Endothelial cell (in vitro differentiated cells): ENCODE data around the gene COL5A2. TPM values are rescaled to one million over a fixed set of nuclear protein-coding genes. Genes with fewer than 3 reads are reported as not detected.

Source experiments
- DNase-seq: peaks from one replicate; pipeline ENCODE4 v3.0.0; 2021; ENCODE audit warnings: low spot score
- H3K27ac Mint-ChIP-seq: one replicate; pipeline ENCODE4 v1.8.0; 2021; ENCODE audit warnings: mixed read lengths, inconsistent platforms; ENCODE audit not compliant: unreplicated experiment
- H3K27me3 Mint-ChIP-seq: one replicate; pipeline ENCODE4 v1.8.0; 2021; ENCODE audit warnings: mild to moderate bottlenecking, moderate library complexity, mixed read lengths, inconsistent platforms; ENCODE audit not compliant: unreplicated experiment
- H3K36me3 Mint-ChIP-seq: one replicate; pipeline ENCODE4 v1.8.0; 2021; ENCODE audit warnings: mild to moderate bottlenecking, low read depth, mixed read lengths, inconsistent platforms; ENCODE audit not compliant: unreplicated experiment
- H3K4me1 Mint-ChIP-seq: one replicate; pipeline ENCODE4 v1.8.0; 2021; ENCODE audit warnings: mild to moderate bottlenecking, mixed read lengths, inconsistent platforms; ENCODE audit not compliant: unreplicated experiment
- H3K4me3 Mint-ChIP-seq: one replicate; pipeline ENCODE4 v1.8.0; 2021; ENCODE audit warnings: mild to moderate bottlenecking, mixed read lengths, inconsistent platforms; ENCODE audit not compliant: unreplicated experiment
- H3K9me3 Mint-ChIP-seq: one replicate; pipeline ENCODE4 v1.8.0; 2021; ENCODE audit warnings: mixed read lengths, inconsistent platforms; ENCODE audit not compliant: unreplicated experiment
- total RNA-seq: library from RNA; stranded (reverse); fragmentation: NEBNext Ultra II Directional; extraction: Animal tissue kit (Norgen Biotek cat#: 25700); gene quantifications from one replicate; pipeline ENCODE4 v1.2.1, GENCODE V29; 2021; ENCODE audit not compliant: unreplicated experiment
- TF ChIP-seq, protein P1 (sequence below): fragments of 200-600 bp; sonication (generic); IDR thresholded peaks from one replicate; pipeline ENCODE4 v1.5.0; 2021; ENCODE audit warnings: antibody characterized with exemption; ENCODE audit not compliant: unreplicated experiment

COL5A2 gene
- total RNA-seq, 1 donor from 2014 or later, result 243 TPM

DNA sequence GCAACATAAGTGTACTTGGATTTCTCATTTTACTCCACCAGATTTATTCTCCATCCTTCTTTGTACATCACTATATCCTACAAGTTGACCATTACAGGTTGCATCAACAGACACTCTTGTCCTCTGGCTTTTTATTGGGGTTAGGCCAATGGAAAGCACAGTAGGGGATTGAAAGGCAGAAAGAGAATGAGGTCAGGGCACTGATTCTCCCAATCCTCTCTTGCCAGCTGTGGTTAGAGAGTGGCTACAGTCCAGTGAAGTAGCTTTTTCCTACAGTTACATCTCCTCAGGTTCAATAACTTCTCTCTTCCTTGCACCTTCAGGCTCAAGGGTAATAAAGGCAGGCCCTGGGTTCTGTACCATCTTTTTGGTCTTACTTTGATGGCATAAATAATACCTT is 20.2 kb upstream of the COL5A2 start:
- no peaks in the 10 kb centered on the region for H3K9me3 Mint-ChIP-seq
- H3K4me3 Mint-ChIP-seq, result no peak overlapping the region
- peaks cover 4% of the 10 kb centered on the region for H3K36me3 Mint-ChIP-seq
- DNase-seq, result no peak
- H3K27ac Mint-ChIP-seq, result no peak overlapping the region
- H3K27me3 Mint-ChIP-seq, result no peaks in the 10 kb centered on the region
- TF ChIP-seq, protein P1, sequence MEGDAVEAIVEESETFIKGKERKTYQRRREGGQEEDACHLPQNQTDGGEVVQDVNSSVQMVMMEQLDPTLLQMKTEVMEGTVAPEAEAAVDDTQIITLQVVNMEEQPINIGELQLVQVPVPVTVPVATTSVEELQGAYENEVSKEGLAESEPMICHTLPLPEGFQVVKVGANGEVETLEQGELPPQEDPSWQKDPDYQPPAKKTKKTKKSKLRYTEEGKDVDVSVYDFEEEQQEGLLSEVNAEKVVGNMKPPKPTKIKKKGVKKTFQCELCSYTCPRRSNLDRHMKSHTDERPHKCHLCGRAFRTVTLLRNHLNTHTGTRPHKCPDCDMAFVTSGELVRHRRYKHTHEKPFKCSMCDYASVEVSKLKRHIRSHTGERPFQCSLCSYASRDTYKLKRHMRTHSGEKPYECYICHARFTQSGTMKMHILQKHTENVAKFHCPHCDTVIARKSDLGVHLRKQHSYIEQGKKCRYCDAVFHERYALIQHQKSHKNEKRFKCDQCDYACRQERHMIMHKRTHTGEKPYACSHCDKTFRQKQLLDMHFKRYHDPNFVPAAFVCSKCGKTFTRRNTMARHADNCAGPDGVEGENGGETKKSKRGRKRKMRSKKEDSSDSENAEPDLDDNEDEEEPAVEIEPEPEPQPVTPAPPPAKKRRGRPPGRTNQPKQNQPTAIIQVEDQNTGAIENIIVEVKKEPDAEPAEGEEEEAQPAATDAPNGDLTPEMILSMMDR, result no peak
- H3K4me1 Mint-ChIP-seq, result peaks cover 8% of the 10 kb centered on the region

DNA sequence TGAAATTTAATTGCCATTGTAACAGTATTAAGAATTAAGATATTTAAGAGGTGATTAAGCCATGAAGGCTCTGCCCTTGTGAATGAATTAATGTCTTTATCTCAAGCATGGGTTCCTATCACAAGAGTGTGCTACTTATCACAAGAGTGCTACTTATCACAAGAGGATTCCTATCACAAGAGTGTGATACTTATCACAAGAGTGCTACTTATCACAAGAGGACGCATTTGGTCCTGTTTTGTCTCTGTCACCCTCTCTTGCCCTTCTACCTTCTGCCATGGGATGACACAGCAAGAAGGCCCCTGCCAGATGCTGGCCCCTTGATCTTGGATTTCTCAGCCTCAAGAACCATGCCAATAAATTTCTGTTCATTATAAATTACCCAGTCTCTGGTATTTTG is 13.2 kb upstream of the COL5A2 start:
- H3K4me3 Mint-ChIP-seq, result no peak overlapping the region
- H3K27ac Mint-ChIP-seq, result no peak overlapping the region
- peaks cover 4% of the 10 kb centered on the region for H3K36me3 Mint-ChIP-seq
- no peaks in the 10 kb centered on the region for H3K9me3 Mint-ChIP-seq
- H3K27me3 Mint-ChIP-seq, result no peaks in the 10 kb centered on the region
- DNase-seq, result no peak
- H3K4me1 Mint-ChIP-seq, result peaks cover 8% of the 10 kb centered on the region
- TF ChIP-seq, protein P1, result no peak

DNA sequence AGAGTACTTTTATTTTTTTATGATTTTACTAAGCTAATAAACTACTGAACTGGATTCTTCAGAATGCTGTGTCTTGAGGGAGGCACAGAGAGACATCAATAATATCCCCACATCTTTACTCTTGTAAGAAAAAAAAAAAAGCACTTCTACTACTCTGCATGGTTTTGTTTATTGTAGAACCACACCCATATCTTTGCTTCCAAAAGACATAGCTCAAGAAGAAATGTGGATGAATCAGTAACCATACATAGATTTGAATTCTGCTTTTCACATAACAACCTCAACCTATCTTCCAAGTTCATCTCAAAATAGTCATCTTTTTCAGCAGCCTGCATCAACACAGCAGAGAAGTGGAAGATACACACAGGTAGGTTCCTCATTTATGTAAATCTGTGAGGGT is 12.2 kb upstream of the COL5A2 start:
- Mint-ChIP-seq H3K4me3 (no peak overlapping the region), H3K27ac (no peak overlapping the region), H3K36me3 (peaks cover 4% of the 10 kb centered on the region), H3K4me1 (peaks cover 8% of the 10 kb centered on the region), H3K9me3 (no peaks in the 10 kb centered on the region), H3K27me3 (no peaks in the 10 kb centered on the region)
- TF ChIP-seq, protein P1, result no peak
- DNase-seq, result no peak

DNA sequence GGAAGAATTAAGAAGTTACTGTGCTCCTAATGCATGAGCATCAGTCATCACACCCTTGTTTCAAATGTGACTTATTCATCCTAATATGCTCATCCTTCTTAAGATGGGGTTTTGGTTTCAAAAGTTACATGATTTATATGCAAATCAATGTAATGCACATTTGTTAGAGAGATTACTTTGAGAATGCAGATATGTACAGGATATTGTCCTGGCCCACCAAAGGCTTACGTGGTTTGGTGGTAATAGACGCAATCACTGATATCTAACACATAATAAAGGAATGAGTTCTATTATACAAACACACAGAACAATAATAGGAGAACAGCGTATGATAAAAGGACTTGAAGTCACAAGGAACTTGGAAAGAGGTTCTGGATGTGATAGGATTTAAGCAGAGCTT is 11.1 kb upstream of the COL5A2 start:
- Mint-ChIP-seq H3K36me3 (peaks cover 4% of the 10 kb centered on the region), H3K9me3 (no peaks in the 10 kb centered on the region), H3K27me3 (no peaks in the 10 kb centered on the region), H3K4me3 (no peak overlapping the region), H3K27ac (no peak overlapping the region), H3K4me1 (peaks cover 8% of the 10 kb centered on the region)
- DNase-seq, result no peak
- TF ChIP-seq, protein P1, result no peak

DNA sequence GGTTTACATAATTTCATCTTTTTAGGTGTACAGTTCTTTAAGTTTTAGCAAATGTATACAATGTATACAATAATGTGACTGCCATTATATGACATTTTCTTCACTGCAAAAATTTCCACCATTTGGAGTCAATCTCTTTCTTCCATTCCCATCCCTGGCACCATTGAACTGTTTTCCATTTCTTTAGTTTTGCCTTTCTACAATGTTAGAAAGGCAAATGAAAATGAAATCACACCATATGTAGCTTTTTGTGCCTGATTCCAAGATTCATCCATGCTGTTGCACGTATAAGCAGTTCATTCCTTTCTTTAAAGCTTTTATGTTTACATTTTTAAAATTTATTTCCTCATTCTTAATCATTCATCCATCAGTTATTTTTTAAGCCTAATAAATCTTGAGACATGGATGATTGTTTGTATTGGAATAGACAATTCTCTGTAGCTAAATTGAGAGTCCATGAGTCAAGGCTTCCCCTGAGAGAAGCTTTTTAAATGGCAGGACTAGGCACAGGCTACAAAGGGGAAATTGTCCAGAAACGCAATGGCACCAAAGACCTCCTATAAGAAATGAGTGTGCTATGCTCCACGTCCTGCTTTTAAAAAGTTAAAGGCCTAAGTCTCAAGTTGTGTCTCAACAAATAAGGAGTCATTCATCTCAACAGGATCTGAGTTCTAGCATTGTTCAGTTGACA is 8.7 kb upstream of the COL5A2 start:
- no peaks in the 10 kb centered on the region for H3K36me3 Mint-ChIP-seq
- DNase-seq, result no peak
- no peak overlapping the region for H3K4me3 Mint-ChIP-seq
- H3K27me3 Mint-ChIP-seq, result no peaks in the 10 kb centered on the region
- H3K4me1 Mint-ChIP-seq, result peaks cover 8% of the 10 kb centered on the region
- H3K9me3 Mint-ChIP-seq, result no peaks in the 10 kb centered on the region
- TF ChIP-seq, protein P1, result no peak
- H3K27ac Mint-ChIP-seq, result no peak overlapping the region
